HL-60 (cell line): ENCODE measurements around the gene LSM2.

Experiments
- DNase-seq, 2 experiments: peaks; one replicate each; pipeline ENCODE4 v3.0.0-alpha.2; 2010 to 2020; ENCODE audit warnings: low read depth in 1 of 2, low spot score in 1 of 2
- H3K27ac ChIP-seq: fragments of 250-450 bp; sonication (Bioruptor Pico); replicated peaks from 2 replicates; pipeline ENCODE4 v1.5.1; 2020; ENCODE audit warnings: mild to moderate bottlenecking, moderate library complexity
- H3K27me3 ChIP-seq: fragments of 250-450 bp; sonication (Bioruptor Pico); 2 replicates; pipeline ENCODE4 v1.5.1; 2021; ENCODE audit warnings: mild to moderate bottlenecking, moderate library complexity; ENCODE audit not compliant: insufficient read depth, poor library complexity, severe bottlenecking
- H3K4me3 ChIP-seq: replicated peaks from 2 replicates; pipeline ENCODE4 v1.5.1; 2011; ENCODE audit warnings: mild to moderate bottlenecking, control low read depth, low read length; ENCODE audit not compliant: insufficient read depth
- CTCF ChIP-seq: IDR thresholded peaks from one replicate; pipeline ENCODE4 v1.5.1; 2011; ENCODE audit warnings: low read length, control low read depth, inconsistent platforms; ENCODE audit not compliant: insufficient read depth
- GABPA ChIP-seq: IDR thresholded peaks from 2 replicates; pipeline ENCODE4 v1.6.1; 2012; ENCODE audit warnings: low read depth
- POLR2AphosphoS5 ChIP-seq: IDR thresholded peaks from 2 replicates; pipeline ENCODE4 v1.6.1; 2012; ENCODE audit warnings: low read depth
- REST ChIP-seq: IDR thresholded peaks from 2 replicates; pipeline ENCODE4 v1.6.1; 2012; ENCODE audit warnings: low read depth; ENCODE audit not compliant: insufficient replicate concordance
- SPI1 ChIP-seq: IDR thresholded peaks from 2 replicates; pipeline ENCODE4 v1.6.1; 2012; ENCODE audit warnings: low read depth, mild to moderate bottlenecking, borderline replicate concordance

LSM2 gene

GRCh38 chr6:31778193-31778592 is 28.6 kb downstream of the LSM2 start:
- TF ChIP-seq POLR2AphosphoS5, result no peak
- no peak overlapping the region for H3K27ac ChIP-seq
- no peaks in the 10 kb centered on the region for H3K27me3 ChIP-seq
- DNase-seq, result no peak
- no peak overlapping the region for H3K4me3 ChIP-seq

- Histone ChIP-seq H3K27me3 (no peaks in the 10 kb centered on the region), H3K4me3 (no peak overlapping the region), H3K27ac (no peak overlapping the region; the same call in 1 of the 2 replicates)
- no peak for DNase-seq
- TF ChIP-seq REST (no peak), GABPA (no peak), CTCF (no peak), SPI1 (no peak), POLR2AphosphoS5 (no peak)
Measured at GRCh38 chr6:31777667-31778050, 29.1 kb downstream of the LSM2 start.

- H3K27ac ChIP-seq, result peak within 1 kb of the TSS; percentile 39
- peak; percentile 78 to 90 for DNase-seq
- H3K27me3 ChIP-seq, result no peaks in the 10 kb centered on the region
- no peak for TF ChIP-seq SPI1
- TF ChIP-seq POLR2AphosphoS5, result peak; percentile 82
- H3K4me3 ChIP-seq, result 0 out of 2 replicates have a peak within 1 kb of the TSS, but pooled peaks have one; percentile 9
Measured at GRCh38 chr6:31776989-31777666, 29.6 kb downstream of the LSM2 start, which contains the start of gene VWA7. Gene VWA7 (minus strand): TSS chr6:31777328. CDS start chr6:31776779, 549 bp downstream.

- H3K27ac ChIP-seq, result peak overlapping the region; percentile 39
- H3K4me3 ChIP-seq, result 0 out of 2 replicates have a peak overlapping the region, but pooled peaks have one; percentile 9
- DNase-seq, result peak in 1 of 2 experiments; percentile 19
- no peaks in the 10 kb centered on the region for H3K27me3 ChIP-seq
- TF ChIP-seq GABPA, result no peak
- no peak for TF ChIP-seq POLR2AphosphoS5
- TF ChIP-seq SPI1, result no peak
Measured at GRCh38 chr6:31776485-31776988, 30.2 kb downstream of the LSM2 start.

GRCh38 chr6:31775633-31776484 is 30.9 kb downstream of the LSM2 start:
- H3K4me3 ChIP-seq, result no peak overlapping the region
- H3K27ac ChIP-seq, result no peak overlapping the region
- TF ChIP-seq POLR2AphosphoS5 (no peak), SPI1 (no peak), GABPA (no peak), REST (no peak), CTCF (no peak)
- no peak for DNase-seq
- no peaks in the 10 kb centered on the region for H3K27me3 ChIP-seq
